ENCODE measurements around the gene STAG3.
"Not testable (repeated sequence)": the region's sequence is repeated elsewhere in the genome, so short reads cannot be mapped to it uniquely, and the experiment has no call there.

STAG3 gene

DNA sequence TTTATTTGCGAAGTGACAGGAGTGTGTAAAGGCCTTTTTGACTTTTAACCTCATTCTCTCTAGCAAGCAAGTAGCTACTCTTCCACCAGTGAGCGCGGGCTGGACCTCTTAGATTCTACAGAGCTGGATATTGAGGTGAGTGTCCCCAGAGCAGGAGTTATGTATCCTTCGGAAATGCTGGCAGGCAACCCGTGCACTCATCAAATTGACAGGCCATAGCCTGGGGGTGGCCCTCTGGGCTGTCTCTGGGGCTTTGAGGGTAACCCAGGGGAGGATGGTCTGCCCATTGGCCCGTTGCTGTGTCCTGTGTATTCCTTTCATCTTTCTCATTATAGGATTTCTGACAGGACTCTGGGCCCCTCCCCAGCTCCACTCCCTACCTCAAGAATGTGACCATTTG is 36.0 kb downstream of the STAG3 start:
- Histone ChIP-seq H3K27me3 (peaks cover 11% of the 10 kb centered on the region), H3K36me3 (no peaks in the 10 kb centered on the region)

DNA sequence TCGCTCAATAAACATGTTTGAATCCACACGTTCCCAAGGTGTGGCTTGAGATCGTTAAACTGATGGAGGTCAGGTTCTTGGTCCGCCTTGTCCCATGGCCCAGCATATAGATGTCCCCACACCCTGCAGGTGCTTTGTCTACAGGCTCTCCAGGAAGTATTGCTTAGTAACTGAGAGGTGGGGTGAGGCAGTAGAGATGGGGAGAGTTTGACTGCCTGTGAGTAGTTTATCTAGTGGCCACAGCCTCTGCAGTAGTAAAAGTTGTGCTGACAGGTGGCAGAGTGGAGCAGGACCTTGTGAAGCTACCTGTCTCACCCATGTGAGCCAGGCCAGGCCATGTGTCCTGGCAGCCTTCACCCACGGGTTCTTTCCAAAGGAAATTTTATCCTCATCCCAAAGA is 36.6 kb downstream of the STAG3 start:
- H3K4me3 ChIP-seq (ENCODE audit: low read depth, low read length); H3K9me3 ChIP-seq; H3K36me3 ChIP-seq; DNase-seq; H3K27me3 ChIP-seq; H3K4me1 ChIP-seq: not testable (repeated sequence)

More for the DNA sequence above, 36.0 kb downstream of the STAG3 start:
- no peak for DNase-seq
- TF ChIP-seq, protein P1, sequence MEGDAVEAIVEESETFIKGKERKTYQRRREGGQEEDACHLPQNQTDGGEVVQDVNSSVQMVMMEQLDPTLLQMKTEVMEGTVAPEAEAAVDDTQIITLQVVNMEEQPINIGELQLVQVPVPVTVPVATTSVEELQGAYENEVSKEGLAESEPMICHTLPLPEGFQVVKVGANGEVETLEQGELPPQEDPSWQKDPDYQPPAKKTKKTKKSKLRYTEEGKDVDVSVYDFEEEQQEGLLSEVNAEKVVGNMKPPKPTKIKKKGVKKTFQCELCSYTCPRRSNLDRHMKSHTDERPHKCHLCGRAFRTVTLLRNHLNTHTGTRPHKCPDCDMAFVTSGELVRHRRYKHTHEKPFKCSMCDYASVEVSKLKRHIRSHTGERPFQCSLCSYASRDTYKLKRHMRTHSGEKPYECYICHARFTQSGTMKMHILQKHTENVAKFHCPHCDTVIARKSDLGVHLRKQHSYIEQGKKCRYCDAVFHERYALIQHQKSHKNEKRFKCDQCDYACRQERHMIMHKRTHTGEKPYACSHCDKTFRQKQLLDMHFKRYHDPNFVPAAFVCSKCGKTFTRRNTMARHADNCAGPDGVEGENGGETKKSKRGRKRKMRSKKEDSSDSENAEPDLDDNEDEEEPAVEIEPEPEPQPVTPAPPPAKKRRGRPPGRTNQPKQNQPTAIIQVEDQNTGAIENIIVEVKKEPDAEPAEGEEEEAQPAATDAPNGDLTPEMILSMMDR (IDR thresholded peaks at IDR 0.05; ENCODE audit: low read depth, low read length), result no peak
- H3K4me3 ChIP-seq (ENCODE audit: low read depth, low read length), result no peak overlapping the region
- no peaks in the 10 kb centered on the region for H3K4me1 ChIP-seq
- H3K9me3 ChIP-seq, result no peaks in the 10 kb centered on the region

DNA sequence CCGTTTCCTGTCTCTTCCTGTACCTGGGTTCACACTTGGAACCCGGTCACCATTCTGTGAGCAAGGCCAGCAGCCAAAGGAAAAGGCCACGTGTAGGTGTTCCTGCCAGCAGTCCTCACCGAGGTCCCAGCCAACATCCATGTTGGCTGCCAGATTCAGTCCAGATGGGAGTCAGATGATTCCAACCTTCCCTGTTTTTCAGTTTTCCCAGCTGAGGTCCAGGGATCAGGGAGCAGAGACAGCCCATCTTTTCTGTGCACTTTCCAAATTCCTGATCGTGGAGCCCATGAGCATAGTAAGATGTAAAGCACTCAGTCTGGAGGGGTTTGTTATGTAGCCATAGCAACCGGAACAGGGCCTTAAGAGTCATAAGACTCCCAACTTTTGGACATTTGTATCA is 38.2 kb downstream of the STAG3 start:
- Histone ChIP-seq H3K9me3 (no peaks in the 10 kb centered on the region), H3K27me3 (no peaks in the 10 kb centered on the region; the same call in none of the 2 replicates), H3K4me3 (ENCODE audit: low read depth, low read length) (no peak overlapping the region), H3K4me1 (no peaks in the 10 kb centered on the region), H3K36me3 (no peaks in the 10 kb centered on the region)
- TF ChIP-seq, protein P1 (IDR thresholded peaks at IDR 0.05; ENCODE audit: low read depth, low read length), result no peak
- no peak for DNase-seq

DNA sequence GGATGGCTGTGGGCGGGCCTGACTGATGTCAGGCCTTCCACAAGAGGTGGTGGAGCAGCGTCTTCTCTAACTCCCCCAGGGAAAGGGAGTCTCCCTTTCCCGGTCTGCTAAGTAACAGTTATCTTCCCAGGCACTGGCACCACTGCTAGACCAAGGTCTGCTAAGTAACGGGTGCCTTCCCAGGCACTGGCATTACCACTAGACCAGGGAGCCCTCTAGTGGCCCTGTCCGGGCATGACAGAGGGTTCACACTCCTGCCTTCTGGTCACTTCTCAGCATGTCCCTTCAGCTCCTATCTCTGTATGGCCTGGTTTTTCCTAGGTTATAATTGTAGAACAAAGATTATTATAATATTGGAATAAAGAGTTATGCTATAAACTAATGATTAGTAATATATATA is 40.2 kb downstream of the STAG3 start:
- TF ChIP-seq, protein P1 (IDR thresholded peaks at IDR 0.05; ENCODE audit: low read depth, low read length), result peak; percentile 49
- H3K4me1 ChIP-seq, result not testable (repeated sequence)

DNA sequence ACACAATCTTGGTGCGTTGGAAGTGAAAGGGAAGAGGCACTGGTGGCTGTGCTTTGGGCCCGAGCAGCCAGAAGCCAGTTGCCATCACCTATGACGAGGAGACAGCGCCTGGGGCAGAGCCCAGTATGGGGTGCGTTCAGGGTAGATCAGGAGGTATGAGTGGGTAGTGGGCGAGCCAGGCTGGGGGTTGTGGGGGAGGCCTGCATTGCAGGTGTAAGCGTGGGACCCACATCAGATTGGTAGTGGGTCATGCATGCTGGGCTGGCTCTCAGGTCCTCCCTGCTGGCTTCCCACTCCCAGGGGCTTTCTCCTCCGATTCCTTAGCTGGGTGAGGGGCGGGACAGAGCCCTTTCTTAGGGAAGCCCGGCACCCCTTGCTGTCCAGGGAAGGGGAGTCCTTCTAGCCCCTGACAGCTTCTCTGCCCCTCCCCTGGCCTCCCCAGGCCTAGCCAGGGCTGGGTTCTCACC is 41.6 kb downstream of the STAG3 start:
- H3K4me1 ChIP-seq, result no peaks in the 10 kb centered on the region
- DNase-seq, result no peak
- H3K9me3 ChIP-seq, result no peaks in the 10 kb centered on the region
- no peaks in the 10 kb centered on the region for H3K27me3 ChIP-seq
- TF ChIP-seq, protein P1 (IDR thresholded peaks at IDR 0.05; ENCODE audit: low read depth, low read length), result no peak
- H3K4me3 ChIP-seq (ENCODE audit: low read depth, low read length), result no peak overlapping the region
- H3K36me3 ChIP-seq, result no peaks in the 10 kb centered on the region

More for the DNA sequence above, 40.2 kb downstream of the STAG3 start:
- H3K4me3 ChIP-seq (ENCODE audit: low read depth, low read length); H3K9me3 ChIP-seq; H3K36me3 ChIP-seq; H3K27me3 ChIP-seq: not testable (repeated sequence)
- peak; percentile 89 for DNase-seq

DNA sequence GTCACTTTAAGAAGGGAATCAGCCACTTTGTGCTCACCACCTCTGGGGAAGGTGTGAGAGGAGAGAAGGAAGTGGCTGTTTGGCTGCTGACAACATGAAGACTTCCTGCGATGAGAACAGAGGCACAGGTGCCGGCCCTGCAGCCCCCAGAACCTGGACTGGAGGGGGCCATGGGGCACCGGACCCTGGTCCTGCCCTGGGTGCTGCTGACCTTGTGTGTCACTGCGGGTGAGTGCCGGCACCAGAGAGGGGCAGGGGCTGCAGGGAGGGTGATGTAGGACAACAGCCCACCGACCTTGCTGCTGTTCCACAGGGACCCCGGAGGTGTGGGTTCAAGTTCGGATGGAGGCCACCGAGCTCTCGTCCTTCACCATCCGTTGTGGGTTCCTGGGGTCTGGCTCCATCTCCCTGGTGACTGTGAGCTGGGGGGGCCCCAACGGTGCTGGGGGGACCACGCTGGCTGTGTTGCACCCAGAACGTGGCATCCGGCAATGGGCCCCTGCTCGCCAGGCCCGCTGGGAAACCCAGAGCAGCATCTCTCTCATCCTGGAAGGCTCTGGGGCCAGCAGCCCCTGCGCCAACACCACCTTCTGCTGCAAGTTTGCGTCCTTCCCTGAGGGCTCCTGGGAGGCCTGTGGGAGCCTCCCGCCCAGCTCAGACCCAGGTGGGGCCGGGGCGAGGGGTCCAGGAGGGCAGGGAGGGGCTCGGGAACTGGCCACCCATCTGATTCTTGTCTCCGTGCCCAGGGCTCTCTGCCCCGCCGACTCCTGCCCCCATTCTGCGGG is 42.3 kb downstream of the STAG3 start, which contains the start of gene PVRIG:
TSS of gene PVRIG (plus strand) at position 149 of the 785 bp plus-strand sequence. CDS start at position 171, 22 bp downstream.
- not testable (repeated sequence) for H3K36me3 ChIP-seq; DNase-seq; H3K27me3 ChIP-seq; H3K9me3 ChIP-seq; H3K4me3 ChIP-seq (ENCODE audit: low read depth, low read length); H3K4me1 ChIP-seq

DNA sequence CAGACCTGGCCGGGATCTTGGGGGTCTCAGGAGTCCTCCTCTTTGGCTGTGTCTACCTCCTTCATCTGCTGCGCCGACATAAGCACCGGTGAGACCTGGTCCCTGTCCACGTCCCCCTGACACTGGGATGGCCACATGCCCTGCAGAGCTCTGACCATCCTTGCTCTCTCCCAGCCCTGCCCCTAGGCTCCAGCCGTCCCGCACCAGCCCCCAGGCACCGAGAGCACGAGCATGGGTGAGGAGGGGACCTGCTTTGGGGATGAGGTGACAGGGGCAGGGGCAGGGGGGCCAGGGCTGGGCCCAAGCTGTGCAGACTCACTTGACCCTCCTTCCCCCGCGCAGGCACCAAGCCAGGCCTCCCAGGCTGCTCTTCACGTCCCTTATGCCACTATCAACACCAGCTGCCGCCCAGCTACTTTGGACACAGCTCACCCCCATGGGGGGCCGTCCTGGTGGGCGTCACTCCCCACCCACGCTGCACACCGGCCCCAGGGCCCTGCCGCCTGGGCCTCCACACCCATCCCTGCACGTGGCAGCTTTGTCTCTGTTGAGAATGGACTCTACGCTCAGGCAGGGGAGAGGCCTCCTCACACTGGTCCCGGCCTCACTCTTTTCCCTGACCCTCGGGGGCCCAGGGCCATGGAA is 43.0 kb downstream of the STAG3 start:
- Histone ChIP-seq H3K4me1 (no peaks in the 10 kb centered on the region), H3K4me3 (ENCODE audit: low read depth, low read length) (no peak overlapping the region), H3K9me3 (no peaks in the 10 kb centered on the region), H3K36me3 (no peaks in the 10 kb centered on the region), H3K27me3 (no peaks in the 10 kb centered on the region)
- DNase-seq, result no peak
- TF ChIP-seq, protein P1 (IDR thresholded peaks at IDR 0.05; ENCODE audit: low read depth, low read length), result no peak
